ENCODE data around the gene GPR84.

GPR84 gene

GRCh38 chr12:54390668-54391551 lies 26.6 kb upstream of the GPR84 start:
- peak; percentile 59 for DNase-seq (ENCODE audit: low read depth)

GRCh38 chr12:54390176-54390667 lies 25.9 kb upstream of the GPR84 start:
- DNase-seq (ENCODE audit: low read depth), result no peak

GRCh38 chr12:54389607-54390175 lies 25.4 kb upstream of the GPR84 start:
- DNase-seq (ENCODE audit: low read depth), result no peak

GRCh38 chr12:54389134-54389508 lies 24.8 kb upstream of the GPR84 start:
- DNase-seq (ENCODE audit: low read depth), result no peak

GRCh38 chr12:54388237-54389133 lies 24.2 kb upstream of the GPR84 start:
- no peak for DNase-seq (ENCODE audit: low read depth)

- DNase-seq (ENCODE audit: low read depth), result no peak
These were observed 22.8 kb upstream of the GPR84 start for GRCh38 chr12:54387114-54387467.

- no peak for DNase-seq (ENCODE audit: low read depth)
These were observed 22.3 kb upstream of the GPR84 start for GRCh38 chr12:54386403-54387113.

GRCh38 chr12:54385251-54385914 lies 21.1 kb upstream of the GPR84 start:
- no peak for DNase-seq (ENCODE audit: low read depth)

- DNase-seq (ENCODE audit: low read depth), result no peak
These were observed 20.3 kb upstream of the GPR84 start, which contains the start of gene ZNF385A for GRCh38 chr12:54384591-54385041. Gene ZNF385A (minus strand): TSS chr12:54384733. CDS start chr12:54384514, 219 bp downstream.

- DNase-seq (ENCODE audit: low read depth), result no peak
These were observed 18.8 kb upstream of the GPR84 start for GRCh38 chr12:54383041-54383609.

- no peak for DNase-seq (ENCODE audit: low read depth)
These were observed 16.9 kb upstream of the GPR84 start for GRCh38 chr12:54381136-54381535.

GRCh38 chr12:54379398-54380201 lies 15.3 kb upstream of the GPR84 start:
- DNase-seq (ENCODE audit: low read depth), result peak; percentile 88

GRCh38 chr12:54378796-54379397 lies 14.6 kb upstream of the GPR84 start:
- no peak for DNase-seq (ENCODE audit: low read depth)

GRCh38 chr12:54377797-54378515 lies 13.7 kb upstream of the GPR84 start:
- DNase-seq (ENCODE audit: low read depth), result no peak

GRCh38 chr12:54377007-54377406 lies 12.7 kb upstream of the GPR84 start:
- DNase-seq (ENCODE audit: low read depth), result no peak

- DNase-seq (ENCODE audit: low read depth), result no peak
These were observed 12.3 kb upstream of the GPR84 start for GRCh38 chr12:54376596-54376995.

- no peak for DNase-seq (ENCODE audit: low read depth)
These were observed 10.9 kb upstream of the GPR84 start for GRCh38 chr12:54375259-54375579.

- no peak for DNase-seq (ENCODE audit: low read depth)
These were observed 10.4 kb upstream of the GPR84 start for GRCh38 chr12:54374562-54375258.

Data from activated T-cell treated with anti-CD3 and anti-CD28 coated beads for 48 hours (primary cell).